D721Med (cell line): ENCODE data around the gene HPS1.
A peak's percentile ranks its signal among the peaks of the same experiment; 100 is the strongest.

Source experiments
- DNase-seq: peaks from one replicate; pipeline ENCODE4 v3.0.0; 2011; ENCODE audit warnings: low spot score; ENCODE audit not compliant: insufficient read length
- FAIRE-seq: peaks from 2 replicates; lab custom pipeline; 2011; peaks lifted over from hg19 to GRCh38; lab: Jason Lieb, UNC
- TF ChIP-seq, protein P1 (sequence below): IDR thresholded peaks from 2 replicates; pipeline ENCODE4 v1.5.1; 2012; ENCODE audit warnings: mild to moderate bottlenecking, control low read depth; ENCODE audit not compliant: insufficient read depth; ENCODE audit errors: missing control alignments

The HPS1 gene

DNA sequence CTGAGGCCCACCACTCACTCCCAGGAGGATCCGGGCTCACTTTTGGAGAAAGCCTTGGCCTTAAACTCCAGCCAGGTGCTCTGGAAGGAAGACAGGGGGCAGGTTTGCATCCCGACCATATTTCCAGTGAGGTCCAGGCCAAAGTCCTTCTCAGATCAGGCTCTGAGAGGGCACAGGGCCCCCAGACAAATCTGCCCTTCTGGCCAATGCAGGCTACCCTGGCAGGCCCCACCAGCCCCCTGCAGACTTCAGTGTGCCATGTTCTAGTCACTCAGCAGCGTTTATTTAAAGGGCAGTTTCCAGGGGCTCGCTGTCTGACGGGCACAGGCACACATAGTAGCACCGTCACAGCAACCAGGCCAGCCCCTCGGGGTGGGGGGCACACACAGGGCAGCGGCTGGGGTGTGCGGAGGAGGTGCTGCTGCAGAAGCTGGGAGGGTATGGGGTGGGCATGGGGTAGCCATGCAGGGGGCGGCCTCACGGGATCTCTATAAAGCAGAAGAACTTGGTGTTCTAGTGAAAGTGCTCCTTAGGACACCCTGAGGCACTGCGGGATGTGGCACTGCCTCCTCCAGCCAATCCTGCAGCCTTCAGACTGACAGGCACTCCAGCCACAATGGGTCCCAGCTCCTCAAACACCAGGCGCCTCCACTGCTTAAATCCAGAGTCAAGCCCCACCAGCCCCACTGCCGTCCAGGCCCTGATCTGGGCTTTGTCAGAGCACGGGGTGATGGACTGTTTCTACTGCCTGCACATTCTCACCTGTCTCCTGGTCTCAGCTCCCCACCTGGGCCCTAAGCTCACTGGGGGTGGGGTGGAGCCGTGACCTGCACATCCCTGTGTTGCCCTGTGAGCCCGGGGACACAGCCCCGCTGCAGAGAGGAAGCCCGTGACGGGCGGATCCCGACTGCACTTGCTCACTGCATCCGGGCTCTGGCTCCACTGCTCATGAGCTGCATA is 22.2 kb downstream of the HPS1 start:
- FAIRE-seq (no peak), DNase-seq (no peak)
- TF ChIP-seq, protein P1, sequence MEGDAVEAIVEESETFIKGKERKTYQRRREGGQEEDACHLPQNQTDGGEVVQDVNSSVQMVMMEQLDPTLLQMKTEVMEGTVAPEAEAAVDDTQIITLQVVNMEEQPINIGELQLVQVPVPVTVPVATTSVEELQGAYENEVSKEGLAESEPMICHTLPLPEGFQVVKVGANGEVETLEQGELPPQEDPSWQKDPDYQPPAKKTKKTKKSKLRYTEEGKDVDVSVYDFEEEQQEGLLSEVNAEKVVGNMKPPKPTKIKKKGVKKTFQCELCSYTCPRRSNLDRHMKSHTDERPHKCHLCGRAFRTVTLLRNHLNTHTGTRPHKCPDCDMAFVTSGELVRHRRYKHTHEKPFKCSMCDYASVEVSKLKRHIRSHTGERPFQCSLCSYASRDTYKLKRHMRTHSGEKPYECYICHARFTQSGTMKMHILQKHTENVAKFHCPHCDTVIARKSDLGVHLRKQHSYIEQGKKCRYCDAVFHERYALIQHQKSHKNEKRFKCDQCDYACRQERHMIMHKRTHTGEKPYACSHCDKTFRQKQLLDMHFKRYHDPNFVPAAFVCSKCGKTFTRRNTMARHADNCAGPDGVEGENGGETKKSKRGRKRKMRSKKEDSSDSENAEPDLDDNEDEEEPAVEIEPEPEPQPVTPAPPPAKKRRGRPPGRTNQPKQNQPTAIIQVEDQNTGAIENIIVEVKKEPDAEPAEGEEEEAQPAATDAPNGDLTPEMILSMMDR, result no peak

DNA sequence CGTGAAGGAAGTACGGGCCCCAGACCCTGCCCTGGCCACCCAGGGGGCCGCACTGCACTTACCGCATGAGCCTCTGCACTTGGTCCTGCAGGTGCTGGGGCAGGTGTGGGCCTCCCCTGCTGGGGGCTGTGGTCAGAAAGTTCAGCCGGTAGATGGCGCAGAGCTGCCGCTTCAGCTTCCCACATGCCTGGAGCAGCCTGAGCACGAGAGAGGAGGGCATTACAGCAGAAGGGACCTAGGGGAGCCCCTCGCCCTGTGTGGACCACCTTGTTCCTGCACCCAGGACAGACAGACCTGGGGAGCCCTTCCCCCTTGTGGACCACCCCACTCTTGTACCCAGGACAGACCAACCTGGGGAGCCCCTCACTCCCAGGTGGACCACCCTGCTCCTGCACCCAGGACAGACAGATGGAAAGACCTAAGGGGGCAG is 23.0 kb downstream of the HPS1 start:
- TF ChIP-seq, protein P1, result peak; percentile 31
- no peak for FAIRE-seq
- DNase-seq, result no peak

DNA sequence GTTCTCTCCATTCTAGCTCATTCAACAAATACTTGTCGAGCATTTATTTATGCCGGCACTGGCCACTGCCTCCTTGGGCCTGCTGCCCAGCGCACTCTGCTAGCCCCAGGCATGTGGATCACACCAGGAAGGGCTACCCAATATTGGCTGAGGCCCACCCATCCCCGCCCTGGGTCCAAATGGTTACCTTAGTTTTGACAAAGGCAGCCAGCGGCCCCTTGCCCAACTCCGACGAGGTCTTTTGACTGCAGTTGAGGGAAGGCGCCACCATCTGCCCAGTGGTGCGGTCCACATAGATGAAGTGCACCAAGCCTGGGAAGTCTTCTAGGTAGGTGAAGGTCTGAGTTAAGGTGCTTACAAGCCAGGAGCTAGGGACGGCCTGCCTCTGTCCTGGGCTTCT is 24.6 kb downstream of the HPS1 start:
- FAIRE-seq (no peak), DNase-seq (no peak)
- TF ChIP-seq, protein P1, result no peak

DNA sequence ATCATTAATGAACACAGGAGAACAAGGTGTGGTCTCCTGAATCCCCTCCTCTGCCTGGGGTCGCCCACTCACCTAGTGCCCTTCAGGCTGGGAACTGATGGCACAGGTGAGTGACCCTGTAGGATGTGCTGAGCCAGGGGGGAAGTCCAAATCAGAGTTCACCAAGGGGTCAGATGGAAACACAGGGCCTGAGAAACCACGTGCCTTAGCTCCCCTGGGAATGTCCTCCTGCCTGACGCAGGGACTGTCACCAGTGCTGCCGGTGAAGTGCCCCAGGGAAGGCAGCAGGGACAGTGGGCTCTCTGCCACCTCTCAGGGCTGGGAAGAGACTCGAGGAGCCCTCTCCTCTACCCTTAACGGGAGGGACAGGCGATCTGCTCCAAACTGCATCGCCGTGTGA is 25.9 kb downstream of the HPS1 start:
- TF ChIP-seq, protein P1, result no peak
- no peak for FAIRE-seq
- DNase-seq, result no peak

DNA sequence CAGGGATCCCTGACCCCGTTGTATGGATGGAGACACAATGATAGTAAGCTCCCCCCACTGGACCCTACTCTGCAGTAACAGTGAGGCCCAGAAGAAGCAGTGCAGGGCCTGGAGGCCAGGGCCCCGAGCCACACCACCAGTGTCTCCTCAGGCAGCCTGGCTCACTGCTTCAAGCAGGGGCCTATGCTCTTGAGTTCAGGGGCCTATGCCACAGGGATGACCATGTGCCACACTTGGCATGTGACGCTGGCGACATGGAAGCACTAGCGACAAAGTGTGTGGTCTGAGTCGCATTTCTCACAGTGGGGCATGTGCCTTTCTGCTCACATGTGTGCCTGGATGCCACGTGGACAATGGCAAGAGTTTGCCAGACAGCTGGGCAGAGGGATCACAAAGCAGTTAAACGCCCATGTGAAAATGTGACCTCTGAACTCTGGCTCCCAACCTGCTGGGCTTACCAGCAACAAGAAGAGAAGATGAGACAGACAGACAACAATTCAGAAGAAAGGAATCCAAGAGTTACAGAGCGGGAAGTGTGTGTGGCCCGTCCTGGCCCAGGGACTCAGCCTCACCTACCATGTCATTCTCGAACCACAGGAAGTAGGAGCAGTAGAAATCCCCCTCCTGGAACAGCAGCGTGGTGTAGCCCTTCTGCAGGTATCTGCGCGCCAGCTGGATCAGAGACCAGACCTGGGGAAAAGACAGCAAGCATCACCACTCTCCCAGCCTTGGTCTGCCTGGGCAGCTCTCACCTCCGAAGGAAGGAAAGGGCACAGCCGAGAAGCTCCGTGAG is 27.1 kb downstream of the HPS1 start:
- FAIRE-seq, result no peak
- DNase-seq, result no peak
- TF ChIP-seq, protein P1, result no peak

DNA sequence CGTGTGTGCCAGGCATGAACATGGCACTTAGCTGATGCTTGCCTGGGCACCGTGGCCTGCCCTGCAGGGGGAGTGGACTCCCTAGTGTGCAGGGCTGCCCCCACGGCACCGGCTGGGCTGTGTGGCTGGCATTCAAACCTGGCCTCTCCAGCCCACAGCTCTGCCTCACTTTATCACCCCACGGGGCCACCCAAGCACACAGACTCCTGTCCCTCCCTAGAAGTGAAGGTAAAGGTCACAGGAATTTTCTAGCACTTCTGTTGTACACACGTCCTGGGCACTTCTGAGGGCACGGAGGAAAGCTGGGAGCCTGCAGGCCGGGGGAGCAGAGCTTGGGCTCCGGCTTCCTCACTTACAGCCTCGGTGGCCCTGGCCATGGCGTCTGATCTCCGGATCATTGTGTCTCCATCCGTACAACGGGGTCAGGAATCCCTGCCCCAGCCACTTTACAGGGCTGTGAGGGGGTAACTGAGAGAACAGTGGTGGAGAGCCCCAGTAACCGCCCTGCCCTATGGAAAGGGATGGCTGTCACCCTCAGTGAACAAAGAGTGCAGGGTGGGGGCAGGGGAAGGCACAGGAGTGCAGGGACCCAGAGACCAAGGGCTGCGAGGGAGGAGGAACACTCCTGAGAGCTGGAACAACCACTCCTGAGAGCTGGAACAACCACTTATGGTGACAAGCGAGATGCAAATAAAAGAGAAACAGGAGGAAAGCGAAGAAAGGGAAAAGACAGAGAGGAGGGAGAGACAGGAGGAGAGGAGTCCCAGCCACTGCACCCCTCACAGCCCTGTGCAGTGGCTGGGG is 27.9 kb downstream of the HPS1 start:
- FAIRE-seq, result no peak
- TF ChIP-seq, protein P1, result no peak
- no peak for DNase-seq
